ENCODE data around the gene PNMA8A.

DNA sequence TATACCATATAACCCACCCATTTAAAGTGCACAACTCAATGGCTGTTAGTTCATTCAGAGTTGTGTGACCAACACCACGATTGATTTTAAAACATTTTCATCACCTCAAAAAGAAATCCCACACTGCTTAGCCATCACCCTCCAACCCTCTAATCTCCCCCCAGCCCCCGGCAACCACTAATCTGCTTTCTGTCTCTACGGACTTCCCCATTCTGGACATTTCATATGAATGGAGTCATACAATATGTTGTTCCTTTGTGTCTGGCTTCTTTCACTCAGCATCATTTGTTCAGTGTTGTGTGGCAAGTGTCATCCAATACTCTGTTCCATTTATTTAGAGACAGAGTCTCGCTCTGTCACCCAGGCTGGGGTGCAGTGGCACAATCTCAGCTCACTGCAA lies 28.3 kb upstream of the PNMA8A start:
- TF ChIP-seq RAD51 (IDR thresholded peaks at IDR 0.05; ENCODE audit: borderline replicate concordance) (no peak), NFRKB (IDR thresholded peaks at IDR 0.05) (no peak)

Measured in HepG2 (cell line).